ENCODE results near the gene EIF4ENIF1.
"Not testable (repeated sequence)": the region's sequence is repeated elsewhere in the genome, so short reads cannot be mapped to it uniquely, and the experiment has no call there.

- not testable (repeated sequence) for TF ChIP-seq JUNB (IDR thresholded peaks at IDR 0.05; ENCODE audit: unreplicated experiment); CTCF (conservative IDR thresholded peaks at IDR 0.05; ENCODE audit: low read depth in 2 of 2); POLR2AphosphoS5 (IDR thresholded peaks at IDR 0.05; ENCODE audit: low read depth); EZH2 (IDR thresholded peaks at IDR 0.05; ENCODE audit: low read depth, unreplicated experiment); REST (IDR thresholded peaks at IDR 0.05; ENCODE audit: unreplicated experiment)
Observed at GRCh38 chr22:31507517-31507916, 17.9 kb upstream of the EIF4ENIF1 start.
